HG03139 (cell line): ENCODE results near the gene HOXD10.

Experiments used
- ATAC-seq: cut with Tn5 transposase; IDR thresholded peaks from one replicate; pipeline ENCODE4 v1.9.1; 2021; ENCODE audit not compliant: unreplicated experiment

Gene HOXD10

GRCh38 chr2:176148751-176149421 is 32.3 kb downstream of the HOXD10 start:
- ATAC-seq, result no peak

- no peak for ATAC-seq
Observed at GRCh38 chr2:176149481-176149938, 32.9 kb downstream of the HOXD10 start.

- no peak for ATAC-seq
Observed at GRCh38 chr2:176149939-176150583, 33.5 kb downstream of the HOXD10 start.

GRCh38 chr2:176150584-176151441 is 34.2 kb downstream of the HOXD10 start:
- ATAC-seq, result no peak

- no peak for ATAC-seq
Observed at GRCh38 chr2:176151442-176152287, 35.1 kb downstream of the HOXD10 start, which contains the start of gene HOXD4. Gene HOXD4 (plus strand): TSS chr2:176151550. CDS start chr2:176151634, 84 bp downstream.

- no peak for ATAC-seq
Observed at GRCh38 chr2:176152350-176153181, 36.0 kb downstream of the HOXD10 start.

GRCh38 chr2:176154576-176155252 is 38.1 kb downstream of the HOXD10 start:
- no peak for ATAC-seq

GRCh38 chr2:176155356-176156044 is 38.9 kb downstream of the HOXD10 start:
- ATAC-seq, result no peak

- no peak for ATAC-seq
Observed at GRCh38 chr2:176156301-176156806, 39.8 kb downstream of the HOXD10 start.

GRCh38 chr2:176156807-176157498 is 40.4 kb downstream of the HOXD10 start, which contains the start of gene HOXD3:
Gene HOXD3 (plus strand): TSS chr2:176157307. CDS start chr2:176169115, 11,808 bp downstream.
- no peak for ATAC-seq

- no peak for ATAC-seq
Observed at GRCh38 chr2:176157499-176158185, 41.1 kb downstream of the HOXD10 start.

- no peak for ATAC-seq
Observed at GRCh38 chr2:176158186-176158591, 41.6 kb downstream of the HOXD10 start.

- no peak for ATAC-seq
Observed at GRCh38 chr2:176158855-176159662, 42.5 kb downstream of the HOXD10 start.

GRCh38 chr2:176159663-176160250 is 43.2 kb downstream of the HOXD10 start:
- ATAC-seq, result no peak

GRCh38 chr2:176160251-176160985 is 43.8 kb downstream of the HOXD10 start:
- ATAC-seq, result no peak
